Activated CD8-positive, alpha-beta memory T cell treated with anti-CD3 and anti-CD28 coated beads, Interleukin-2, amount 10 ng/mL, durations not matched to agents 7 days and 5 days (primary cell): ENCODE results near the gene CATSPERZ. TPM values are rescaled to one million over a fixed set of nuclear protein-coding genes. Genes with fewer than 3 reads are reported as not detected.
A peak's percentile ranks its signal among the peaks of the same experiment; 100 is the strongest.

Experiments used
- ATAC-seq: fragments of 150-1000 bp; cut with Tn5 transposase; one replicate; pipeline ENCODE4 v1.10.0; 2021; ENCODE audit warnings: moderate library complexity
- CTCF ChIA-PET: fragments of 350-600 bp; sonication (Branson Sonifier 250); formaldehyde crosslinking; loops from one replicate; lab custom pipeline; 2021; ENCODE audit warnings: antibody characterized with exemption; lab: Charles Lee
- DNase-seq: peaks from one replicate; pipeline ENCODE4 v3.0.0-alpha.2; 2020
- H3K27ac Mint-ChIP-seq: one replicate; pipeline ENCODE4 v1.8.0; 2021; ENCODE audit warnings: mild to moderate bottlenecking, mixed read lengths
- H3K27me3 Mint-ChIP-seq: one replicate; pipeline ENCODE4 v1.8.0; 2021; ENCODE audit warnings: mixed read lengths
- H3K36me3 Mint-ChIP-seq: one replicate; pipeline ENCODE4 v1.8.0; 2021; ENCODE audit warnings: mild to moderate bottlenecking, mixed read lengths
- H3K4me1 Mint-ChIP-seq: one replicate; pipeline ENCODE4 v1.8.0; 2021; ENCODE audit warnings: mixed read lengths
- H3K4me3 Mint-ChIP-seq: one replicate; pipeline ENCODE4 v1.8.0; 2021; ENCODE audit warnings: mild to moderate bottlenecking, moderate library complexity, mixed read lengths
- H3K9me3 Mint-ChIP-seq: one replicate; pipeline ENCODE4 v1.8.0; 2022; ENCODE audit warnings: low read depth, mixed read lengths
- total RNA-seq, 2 experiments: library from RNA; stranded (reverse); gene quantifications; one replicate each; pipeline ENCODE4 v1.2.3, GENCODE V29; 2021

CATSPERZ gene
- total RNA-seq, 2 experiments from 2014 or later = not detected

- Mint-ChIP-seq H3K4me1 (peaks cover 1% of the 10 kb centered on the region), H3K36me3 (no peaks in the 10 kb centered on the region), H3K27me3 (peaks cover 55% of the 10 kb centered on the region), H3K4me3 (no peak overlapping the region), H3K27ac (no peak overlapping the region), H3K9me3 (no peaks in the 10 kb centered on the region)
- ATAC-seq (peak; percentile 48), DNase-seq (no peak)
- CTCF ChIA-PET = interaction anchor here (1.5 to 15.2 kb wide), 2 partner anchors 11 to 87 kb away, joined by 3 to 188 read pairs; partner anchors contain the start of genes CATSPERZ and ESRRA
These were observed 8.3 kb upstream of the CATSPERZ start for GRCh38 chr11:64291752-64292459.

- no peaks in the 10 kb centered on the region for H3K36me3 Mint-ChIP-seq
- no peaks in the 10 kb centered on the region for H3K9me3 Mint-ChIP-seq
- peaks cover 63% of the 10 kb centered on the region for H3K27me3 Mint-ChIP-seq
- H3K27ac Mint-ChIP-seq = no peak overlapping the region
- ATAC-seq (peak; percentile 20), DNase-seq (no peak)
- CTCF ChIA-PET = interaction anchor here (1.5 to 15.2 kb wide), 2 partner anchors 10 to 88 kb away, joined by 3 to 188 read pairs; partner anchors contain the start of genes CATSPERZ and ESRRA
- H3K4me1 Mint-ChIP-seq = peaks cover 1% of the 10 kb centered on the region
- no peak overlapping the region for H3K4me3 Mint-ChIP-seq
These were observed 7.5 kb upstream of the CATSPERZ start for GRCh38 chr11:64292460-64293254.

GRCh38 chr11:64294774-64295173, 5.4 kb upstream of the CATSPERZ start:
- H3K27ac Mint-ChIP-seq = no peak overlapping the region
- DNase-seq = no peak
- H3K4me3 Mint-ChIP-seq = no peak overlapping the region
- H3K36me3 Mint-ChIP-seq = no peaks in the 10 kb centered on the region
- CTCF ChIA-PET = interaction anchor here (1.5 kb wide), 1 partner anchor 23 kb away, joined by 3 read pairs; no protein-coding TSS in a partner anchor
- ATAC-seq = no peak
- peaks cover 3% of the 10 kb centered on the region for H3K4me1 Mint-ChIP-seq
- no peaks in the 10 kb centered on the region for H3K9me3 Mint-ChIP-seq
- H3K27me3 Mint-ChIP-seq = peaks cover 81% of the 10 kb centered on the region

GRCh38 chr11:64295760-64296159, 4.4 kb upstream of the CATSPERZ start:
- H3K4me3 Mint-ChIP-seq = no peak overlapping the region
- no peak overlapping the region for H3K27ac Mint-ChIP-seq
- ATAC-seq (no peak), DNase-seq (no peak)
- H3K36me3 Mint-ChIP-seq = no peaks in the 10 kb centered on the region
- CTCF ChIA-PET = no interaction called here
- H3K27me3 Mint-ChIP-seq = peaks cover 84% of the 10 kb centered on the region
- H3K4me1 Mint-ChIP-seq = peaks cover 9% of the 10 kb centered on the region
- no peaks in the 10 kb centered on the region for H3K9me3 Mint-ChIP-seq

- Mint-ChIP-seq H3K4me3 (no peak overlapping the region), H3K27me3 (peaks cover 83% of the 10 kb centered on the region), H3K4me1 (peaks cover 12% of the 10 kb centered on the region), H3K9me3 (no peaks in the 10 kb centered on the region), H3K36me3 (no peaks in the 10 kb centered on the region), H3K27ac (no peak overlapping the region)
- ATAC-seq (no peak), DNase-seq (no peak)
- CTCF ChIA-PET = interaction anchor here (0.5 to 1.3 kb wide), 3 partner anchors 17 to 1398 kb away, joined by 3 to 4 read pairs (median 3); partner anchors contain the start of gene FERMT3
These were observed 3.9 kb upstream of the CATSPERZ start for GRCh38 chr11:64296236-64296635.

- Mint-ChIP-seq H3K9me3 (no peaks in the 10 kb centered on the region), H3K4me3 (no peak overlapping the region), H3K36me3 (no peaks in the 10 kb centered on the region), H3K4me1 (peaks cover 15% of the 10 kb centered on the region), H3K27ac (no peak overlapping the region), H3K27me3 (peaks cover 88% of the 10 kb centered on the region)
- DNase-seq = no peak
- CTCF ChIA-PET = interaction anchor here (0.5 to 1.4 kb wide), 5 partner anchors 17 to 1399 kb away, joined by 3 to 4 read pairs (median 3); partner anchors contain the start of genes FERMT3 and PLCB3
- no peak for ATAC-seq
These were observed 3.1 kb upstream of the CATSPERZ start for GRCh38 chr11:64296830-64297698.

- CTCF ChIA-PET = interaction anchor here (0.9 to 1.4 kb wide), 3 partner anchors 34 to 107 kb away, joined by 3 to 4 read pairs (median 4); partner anchors contain the start of gene PLCB3
- ATAC-seq (no peak), DNase-seq (no peak)
- peaks cover 82% of the 10 kb centered on the region for H3K27me3 Mint-ChIP-seq
- no peaks in the 10 kb centered on the region for H3K36me3 Mint-ChIP-seq
- no peak overlapping the region for H3K27ac Mint-ChIP-seq
- no peak overlapping the region for H3K4me3 Mint-ChIP-seq
- H3K9me3 Mint-ChIP-seq = no peaks in the 10 kb centered on the region
- peaks cover 15% of the 10 kb centered on the region for H3K4me1 Mint-ChIP-seq
These were observed 2.3 kb upstream of the CATSPERZ start for GRCh38 chr11:64297699-64298358.

GRCh38 chr11:64298966-64299846, 952 bp upstream of the CATSPERZ start:
- no peaks in the 10 kb centered on the region for H3K36me3 Mint-ChIP-seq
- DNase-seq (no peak), ATAC-seq (no peak)
- no peaks in the 10 kb centered on the region for H3K9me3 Mint-ChIP-seq
- CTCF ChIA-PET = interaction anchor here (0.6 to 1.2 kb wide), 4 partner anchors 31 to 125 kb away, joined by 3 to 4 read pairs (median 3); no protein-coding TSS in a partner anchor
- no peak overlapping the region for H3K4me3 Mint-ChIP-seq
- H3K4me1 Mint-ChIP-seq = peaks cover 23% of the 10 kb centered on the region
- peaks cover 68% of the 10 kb centered on the region for H3K27me3 Mint-ChIP-seq
- H3K27ac Mint-ChIP-seq = no peak overlapping the region

GRCh38 chr11:64303109-64304031, 3.2 kb downstream of the CATSPERZ start:
- DNase-seq (peak; percentile 45), ATAC-seq (no peak)
- H3K36me3 Mint-ChIP-seq = peaks cover 5% of the 10 kb centered on the region
- H3K9me3 Mint-ChIP-seq = no peaks in the 10 kb centered on the region
- CTCF ChIA-PET = interaction anchor here (0.7 to 7.2 kb wide), 23 partner anchors 14 to 1627 kb away, joined by 3 to 188 read pairs (median 6); partner anchors contain the start of genes BAD, CCDC88B, FERMT3 and FKBP2
- H3K4me3 Mint-ChIP-seq = peak overlapping the region; percentile 86
- H3K27me3 Mint-ChIP-seq = peaks cover 29% of the 10 kb centered on the region
- H3K4me1 Mint-ChIP-seq = peaks cover 41% of the 10 kb centered on the region
- H3K27ac Mint-ChIP-seq = peak overlapping the region; percentile 98

GRCh38 chr11:64304032-64304315, 3.8 kb downstream of the CATSPERZ start:
- peak overlapping the region; percentile 98 for H3K27ac Mint-ChIP-seq
- H3K4me3 Mint-ChIP-seq = peak overlapping the region; percentile 86
- H3K9me3 Mint-ChIP-seq = no peaks in the 10 kb centered on the region
- DNase-seq (no peak), ATAC-seq (no peak)
- CTCF ChIA-PET = interaction anchor here (1.0 to 7.2 kb wide), 22 partner anchors 10 to 303 kb away, joined by 3 to 188 read pairs (median 6); partner anchors contain the start of genes BAD, CCDC88B, FERMT3 and FKBP2
- H3K4me1 Mint-ChIP-seq = peaks cover 41% of the 10 kb centered on the region
- H3K36me3 Mint-ChIP-seq = peaks cover 5% of the 10 kb centered on the region
- H3K27me3 Mint-ChIP-seq = peaks cover 23% of the 10 kb centered on the region
